Suprapubic skin (tissue), 4 donors: Measurements from ENCODE around the gene ASIC2. TPM values are rescaled to one million over a fixed set of nuclear protein-coding genes. Genes with fewer than 3 reads are reported as not detected.

ENCODE experiments used
- DNase-seq, 2 donors: peaks; one replicate each; pipeline ENCODE4 v3.0.0-alpha.2; 2019; ENCODE audit warnings: low spot score in 2 of 2
- H3K27ac ChIP-seq: fragments of 200-600 bp; sonication (generic); one replicate; pipeline ENCODE4 v1.5.1; 2019
- H3K27me3 ChIP-seq: fragments of 200-600 bp; sonication (generic); one replicate; pipeline ENCODE4 v1.5.1; 2019
- H3K36me3 ChIP-seq: fragments of 200-600 bp; sonication (generic); one replicate; pipeline ENCODE4 v1.5.1; 2019
- H3K4me1 ChIP-seq: fragments of 200-600 bp; sonication (generic); one replicate; pipeline ENCODE4 v1.5.1; 2019
- H3K4me3 ChIP-seq: fragments of 200-600 bp; sonication (generic); one replicate; pipeline ENCODE4 v1.5.1; 2019; ENCODE audit warnings: mild to moderate bottlenecking
- H3K9me3 ChIP-seq: fragments of 200-600 bp; sonication (generic); one replicate; pipeline ENCODE4 v1.5.1; 2019
- CTCF ChIP-seq, 2 donors: fragments of 200-600 bp in 1 of 2; fragments of 450-650 bp in 1 of 2; sonication (generic) in 1 of 2; IDR thresholded peaks; one replicate each; pipeline ENCODE4 v1.5.1; 2016 to 2019; ENCODE audit warnings: antibody characterized with exemption in 2 of 2, mild to moderate bottlenecking in 1 of 2, moderate library complexity in 1 of 2
- EP300 ChIP-seq: sonication (generic); formaldehyde crosslinking; IDR thresholded peaks from one replicate; pipeline ENCODE4 v1.6.1; 2017; ENCODE audit warnings: antibody characterized with exemption
- POLR2A ChIP-seq, 2 donors: fragments of 450-650 bp; IDR thresholded peaks; one replicate each; pipeline ENCODE4 v1.6.1; 2017; ENCODE audit warnings: antibody characterized with exemption in 2 of 2, mild to moderate bottlenecking in 2 of 2, moderate library complexity in 2 of 2
- POLR2AphosphoS5 ChIP-seq, 3 donors: sonication (generic); formaldehyde crosslinking; IDR thresholded peaks; one replicate each; pipeline ENCODE4 v1.6.1; 2017; ENCODE audit warnings: antibody characterized with exemption in 3 of 3
- WGBS: methylation state at CpG from one replicate; pipeline ENCODE4 v1.1.5; 2018; 5-methylcytosine and 5-hydroxymethylcytosine counted together
- total RNA-seq, 4 donors: library from RNA; depleted of rRNA; stranded (reverse); fragments of >200 nt; gene quantifications; one replicate each; pipeline ENCODE4 v1.1.0, GENCODE V29; 2016

The ASIC2 gene
- total RNA-seq, 4 donors from 2014 or later = not detected

GRCh38 chr17:33116021-33116551 lies 177.0 kb downstream of the ASIC2 start:
- Histone ChIP-seq H3K36me3 (no peaks in the 10 kb centered on the region), H3K4me1 (peaks cover 5% of the 10 kb centered on the region), H3K27ac (no peak overlapping the region), H3K9me3 (no peaks in the 10 kb centered on the region), H3K4me3 (no peak overlapping the region), H3K27me3 (peaks cover 13% of the 10 kb centered on the region)
- DNase-seq = no peak
- TF ChIP-seq POLR2AphosphoS5 (IDR thresholded peaks at IDR 0.05) = no peak
- TF ChIP-seq EP300 = no peak
- no peak for TF ChIP-seq POLR2A (IDR thresholded peaks at IDR 0.05)
- TF ChIP-seq CTCF (IDR thresholded peaks at IDR 0.05) = no peak
- WGBS = 34% methylated on average over 13 of the region's 13 CpGs

- DNase-seq = no peak
- Histone ChIP-seq H3K27ac (no peak overlapping the region), H3K4me1 (peaks cover 5% of the 10 kb centered on the region), H3K4me3 (no peak overlapping the region), H3K36me3 (no peaks in the 10 kb centered on the region), H3K9me3 (no peaks in the 10 kb centered on the region), H3K27me3 (peaks cover 14% of the 10 kb centered on the region)
- 65% methylated on average over 5 of the region's 5 CpGs for WGBS
- TF ChIP-seq EP300 (no peak), POLR2A (IDR thresholded peaks at IDR 0.05) (no peak), POLR2AphosphoS5 (IDR thresholded peaks at IDR 0.05) (no peak), CTCF (IDR thresholded peaks at IDR 0.05) (no peak)
Measured at GRCh38 chr17:33115366-33115765, 177.7 kb downstream of the ASIC2 start.

- Histone ChIP-seq H3K27ac (no peak overlapping the region), H3K4me1 (peaks cover 5% of the 10 kb centered on the region), H3K27me3 (peaks cover 19% of the 10 kb centered on the region), H3K4me3 (no peak overlapping the region), H3K9me3 (no peaks in the 10 kb centered on the region), H3K36me3 (no peaks in the 10 kb centered on the region)
- TF ChIP-seq CTCF (IDR thresholded peaks at IDR 0.05) (no peak), POLR2A (IDR thresholded peaks at IDR 0.05) (no peak), POLR2AphosphoS5 (IDR thresholded peaks at IDR 0.05) (no peak), EP300 (no peak)
- DNase-seq = no peak
- 76% methylated on average over 3 of the region's 3 CpGs for WGBS
Measured at GRCh38 chr17:33113991-33114370, 179.1 kb downstream of the ASIC2 start.

GRCh38 chr17:33113276-33113990 lies 179.7 kb downstream of the ASIC2 start:
- DNase-seq = no peak
- no peaks in the 10 kb centered on the region for H3K36me3 ChIP-seq
- H3K4me1 ChIP-seq = peaks cover 5% of the 10 kb centered on the region
- WGBS = 60% methylated on average over 6 of the region's 6 CpGs
- no peaks in the 10 kb centered on the region for H3K9me3 ChIP-seq
- H3K27ac ChIP-seq = no peak overlapping the region
- no peak overlapping the region for H3K4me3 ChIP-seq
- no peak for TF ChIP-seq POLR2A (IDR thresholded peaks at IDR 0.05)
- TF ChIP-seq EP300 = no peak
- H3K27me3 ChIP-seq = peaks cover 16% of the 10 kb centered on the region

- Histone ChIP-seq H3K4me1 (peaks cover 5% of the 10 kb centered on the region), H3K36me3 (no peaks in the 10 kb centered on the region), H3K27me3 (peaks cover 10% of the 10 kb centered on the region), H3K9me3 (no peaks in the 10 kb centered on the region), H3K4me3 (no peak overlapping the region), H3K27ac (no peak overlapping the region)
- TF ChIP-seq POLR2A (IDR thresholded peaks at IDR 0.05) (no peak), POLR2AphosphoS5 (IDR thresholded peaks at IDR 0.05) (no peak), EP300 (no peak), CTCF (IDR thresholded peaks at IDR 0.05) (no peak)
- DNase-seq = no peak
- WGBS = 57% methylated on average over 4 of the region's 4 CpGs
Measured at GRCh38 chr17:33112763-33113162, 180.3 kb downstream of the ASIC2 start.
